ENCODE data around the gene TBX20. TPM values are rescaled to one million over a fixed set of nuclear protein-coding genes. Genes with fewer than 3 reads are reported as not detected.
A peak's percentile ranks its signal among the peaks of the same experiment; 100 is the strongest.

Gene TBX20
- total and polyA plus RNA-seq, 4 donors = 0.21 to 0.89 (median 0.59) TPM

DNA sequence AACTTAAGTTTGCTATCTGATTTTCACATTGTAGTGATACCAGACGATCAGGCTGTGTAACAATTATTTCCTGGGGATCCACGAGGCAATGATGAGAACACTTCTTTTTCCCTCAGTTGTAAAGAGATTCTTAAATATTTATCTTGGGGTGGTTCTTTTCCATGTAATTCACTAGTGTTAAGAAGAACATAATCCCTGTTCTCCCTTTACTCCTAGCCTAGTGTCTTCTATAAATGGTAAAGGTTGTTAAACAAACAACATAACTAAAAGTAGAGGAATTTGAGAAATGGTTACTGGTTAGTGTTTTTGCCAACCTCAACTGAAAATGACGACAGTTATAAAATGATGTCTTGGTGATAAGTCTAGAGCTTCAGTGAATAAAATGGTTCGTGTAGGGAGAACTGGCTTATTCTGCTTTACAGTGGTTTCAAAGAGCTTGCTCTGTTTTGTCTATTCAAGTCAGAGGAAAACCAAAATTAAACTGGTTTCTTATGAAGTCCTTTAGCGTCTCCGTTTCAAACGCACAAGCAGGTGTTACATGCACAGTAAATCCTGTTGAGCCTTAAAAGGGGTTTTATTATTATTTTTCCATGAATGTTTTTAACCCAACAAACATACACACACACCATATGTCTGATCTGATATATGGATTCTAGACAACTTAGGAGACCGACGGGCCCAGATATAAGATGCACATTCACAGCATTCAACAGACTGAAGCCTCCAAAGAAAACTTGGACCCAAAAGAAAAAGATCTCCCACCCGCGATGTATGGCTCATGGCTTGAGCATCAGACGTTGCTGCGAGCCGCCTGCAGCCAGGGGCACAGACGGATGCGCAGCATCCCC is 1.1 kb downstream of the TBX20 start:
- DNase-seq (ENCODE audit: low spot score) = no peak
- TF ChIP-seq SP1 (IDR thresholded peaks at IDR 0.05) (no peak), RAD21 (IDR thresholded peaks at IDR 0.05) (no peak), RXRA (IDR thresholded peaks at IDR 0.05) (no peak), GABPA (IDR thresholded peaks at IDR 0.05 in 1 of 2, conservative IDR thresholded peaks at IDR 0.05 in 1 of 2) (no peak), HNF4G (IDR thresholded peaks at IDR 0.05) (no peak), JUND (IDR thresholded peaks at IDR 0.05) (no peak), HNF4A (conservative IDR thresholded peaks at IDR 0.05) (no peak), FOXA2 (IDR thresholded peaks at IDR 0.05) (no peak)
- TF ChIP-seq, protein P1, sequence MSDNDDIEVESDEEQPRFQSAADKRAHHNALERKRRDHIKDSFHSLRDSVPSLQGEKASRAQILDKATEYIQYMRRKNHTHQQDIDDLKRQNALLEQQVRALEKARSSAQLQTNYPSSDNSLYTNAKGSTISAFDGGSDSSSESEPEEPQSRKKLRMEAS (IDR thresholded peaks at IDR 0.05) = no peak
- TF ChIP-seq, protein P2, sequence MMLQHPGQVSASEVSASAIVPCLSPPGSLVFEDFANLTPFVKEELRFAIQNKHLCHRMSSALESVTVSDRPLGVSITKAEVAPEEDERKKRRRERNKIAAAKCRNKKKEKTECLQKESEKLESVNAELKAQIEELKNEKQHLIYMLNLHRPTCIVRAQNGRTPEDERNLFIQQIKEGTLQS (IDR thresholded peaks at IDR 0.05) = no peak
- peak overlapping the region in 1 of 2 donors; percentile 17 for H3K27ac ChIP-seq (ENCODE audit: low read depth in 1 of 2, low read length in 2 of 2)
- H3K9ac ChIP-seq (ENCODE audit: low read depth in 1 of 2, low read length in 2 of 2) = no peak overlapping the region
- no peaks in the 10 kb centered on the region for H3K36me3 ChIP-seq (ENCODE audit: control insufficient read depth in 4 of 4, insufficient read depth in 3 of 4, low read depth in 1 of 4, low read length in 3 of 4)
- peaks cover 6 to 39% (median 22%) of the 10 kb centered on the region in 4 donors for H3K27me3 ChIP-seq (ENCODE audit: control insufficient read depth in 4 of 4, insufficient read depth in 4 of 4, low read length in 3 of 4)
- peaks cover 3 to 16% (median 15%) of the 10 kb centered on the region in 4 donors for H3K4me1 ChIP-seq (ENCODE audit: control insufficient read depth in 4 of 4, insufficient read depth in 4 of 4, low read length in 3 of 4)
- 8% methylated on average over 16 of the region's 16 CpGs for WGBS
- peak overlapping the region in 1 of 3 donors; percentile 37 for H3K4me3 ChIP-seq (ENCODE audit: low read depth in 1 of 3, low read length in 3 of 3)
- peaks cover 0 to 18% (median 2%) of the 10 kb centered on the region in 4 donors for H3K9me3 ChIP-seq (ENCODE audit: control insufficient read depth in 4 of 4, low read length in 3 of 4)

DNA sequence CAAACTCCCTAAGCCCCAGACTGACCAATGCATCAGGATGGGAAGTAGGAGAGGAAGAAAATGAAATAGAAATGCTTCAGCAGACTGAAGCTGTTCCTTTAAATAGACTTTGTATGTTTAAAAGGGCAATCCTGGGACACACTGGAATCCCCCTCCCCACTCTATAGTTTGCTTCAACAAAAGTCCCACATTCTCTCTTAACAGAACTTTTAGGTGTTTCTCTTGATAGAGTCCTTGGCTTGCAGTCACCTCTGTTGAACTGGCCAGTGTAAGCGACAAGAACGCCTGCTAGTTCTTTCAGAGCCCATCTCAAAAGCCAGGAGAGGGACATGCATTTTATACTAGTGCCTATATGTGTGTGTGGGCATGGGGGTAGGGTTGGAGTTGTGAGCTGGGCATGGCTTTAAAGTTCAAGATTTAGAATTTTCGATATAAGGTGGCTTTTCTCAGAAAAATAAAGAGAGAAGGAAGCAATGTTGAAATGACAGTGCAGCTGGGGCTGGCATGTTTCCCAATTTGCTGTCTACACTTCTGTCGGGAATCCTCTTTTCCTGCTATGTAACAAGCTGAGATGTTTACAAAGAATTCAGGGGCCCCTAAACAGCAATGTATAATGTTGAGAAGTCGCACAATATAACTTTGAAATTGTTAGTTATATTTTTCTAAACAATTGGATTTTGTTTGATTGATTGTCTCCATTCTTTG is 2.1 kb downstream of the TBX20 start:
- TF ChIP-seq, protein P3, sequence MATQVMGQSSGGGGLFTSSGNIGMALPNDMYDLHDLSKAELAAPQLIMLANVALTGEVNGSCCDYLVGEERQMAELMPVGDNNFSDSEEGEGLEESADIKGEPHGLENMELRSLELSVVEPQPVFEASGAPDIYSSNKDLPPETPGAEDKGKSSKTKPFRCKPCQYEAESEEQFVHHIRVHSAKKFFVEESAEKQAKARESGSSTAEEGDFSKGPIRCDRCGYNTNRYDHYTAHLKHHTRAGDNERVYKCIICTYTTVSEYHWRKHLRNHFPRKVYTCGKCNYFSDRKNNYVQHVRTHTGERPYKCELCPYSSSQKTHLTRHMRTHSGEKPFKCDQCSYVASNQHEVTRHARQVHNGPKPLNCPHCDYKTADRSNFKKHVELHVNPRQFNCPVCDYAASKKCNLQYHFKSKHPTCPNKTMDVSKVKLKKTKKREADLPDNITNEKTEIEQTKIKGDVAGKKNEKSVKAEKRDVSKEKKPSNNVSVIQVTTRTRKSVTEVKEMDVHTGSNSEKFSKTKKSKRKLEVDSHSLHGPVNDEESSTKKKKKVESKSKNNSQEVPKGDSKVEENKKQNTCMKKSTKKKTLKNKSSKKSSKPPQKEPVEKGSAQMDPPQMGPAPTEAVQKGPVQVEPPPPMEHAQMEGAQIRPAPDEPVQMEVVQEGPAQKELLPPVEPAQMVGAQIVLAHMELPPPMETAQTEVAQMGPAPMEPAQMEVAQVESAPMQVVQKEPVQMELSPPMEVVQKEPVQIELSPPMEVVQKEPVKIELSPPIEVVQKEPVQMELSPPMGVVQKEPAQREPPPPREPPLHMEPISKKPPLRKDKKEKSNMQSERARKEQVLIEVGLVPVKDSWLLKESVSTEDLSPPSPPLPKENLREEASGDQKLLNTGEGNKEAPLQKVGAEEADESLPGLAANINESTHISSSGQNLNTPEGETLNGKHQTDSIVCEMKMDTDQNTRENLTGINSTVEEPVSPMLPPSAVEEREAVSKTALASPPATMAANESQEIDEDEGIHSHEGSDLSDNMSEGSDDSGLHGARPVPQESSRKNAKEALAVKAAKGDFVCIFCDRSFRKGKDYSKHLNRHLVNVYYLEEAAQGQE (IDR thresholded peaks at IDR 0.05) = no peak
- TF ChIP-seq SP1 (IDR thresholded peaks at IDR 0.05) = no peak

DNA sequence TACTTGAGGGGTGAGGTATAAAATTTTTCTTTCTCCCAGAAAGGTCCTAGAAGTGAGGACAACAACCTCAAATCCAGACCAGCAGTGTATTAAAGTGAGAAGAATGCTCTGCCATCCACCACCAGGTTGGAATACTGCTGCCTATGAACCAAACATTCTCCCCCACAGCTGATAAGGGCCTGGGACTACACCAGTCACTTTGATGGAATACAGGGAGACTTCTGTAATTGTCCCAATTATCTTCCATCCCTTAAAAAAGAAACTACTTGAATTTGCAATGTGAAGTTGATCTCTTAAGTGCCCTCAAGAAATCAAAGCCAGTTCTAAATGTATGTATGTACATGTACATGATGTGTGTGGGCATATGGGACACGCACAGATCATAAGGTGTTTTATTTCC is 3.0 kb downstream of the TBX20 start:
- Histone ChIP-seq H3K4me1 (ENCODE audit: control insufficient read depth in 4 of 4, insufficient read depth in 4 of 4, low read length in 3 of 4) (peaks cover 3 to 13% (median 10%) of the 10 kb centered on the region in 4 donors), H3K9me3 (ENCODE audit: control insufficient read depth in 4 of 4, low read length in 3 of 4) (peaks cover 0 to 13% (median under 1%) of the 10 kb centered on the region in 4 donors), H3K9ac (ENCODE audit: low read depth in 1 of 2, low read length in 2 of 2) (no peak overlapping the region), H3K27me3 (ENCODE audit: control insufficient read depth in 4 of 4, insufficient read depth in 4 of 4, low read length in 3 of 4) (peaks cover 6 to 30% (median 20%) of the 10 kb centered on the region in 4 donors), H3K4me3 (ENCODE audit: low read depth in 1 of 3, low read length in 3 of 3) (no peak overlapping the region), H3K36me3 (ENCODE audit: control insufficient read depth in 4 of 4, insufficient read depth in 3 of 4, low read depth in 1 of 4, low read length in 3 of 4) (no peaks in the 10 kb centered on the region), H3K27ac (ENCODE audit: low read depth in 1 of 2, low read length in 2 of 2) (no peak overlapping the region)
- DNase-seq (ENCODE audit: low spot score) = no peak
- 49% methylated on average over 1 of the region's 1 CpG for WGBS
- TF ChIP-seq EGR1 (IDR thresholded peaks at IDR 0.05; ENCODE audit: low read depth in 2 of 2) (no peak), FOXA2 (IDR thresholded peaks at IDR 0.05) (no peak), NR2F2 (IDR thresholded peaks at IDR 0.05) (no peak), JUND (IDR thresholded peaks at IDR 0.05) (no peak), HNF4A (conservative IDR thresholded peaks at IDR 0.05) (no peak), TAF1 (conservative IDR thresholded peaks at IDR 0.05) (no peak)
- TF ChIP-seq, protein P3 (IDR thresholded peaks at IDR 0.05) = no peak
- TF ChIP-seq, protein P1 (IDR thresholded peaks at IDR 0.05) = no peak
- TF ChIP-seq, protein P4, sequence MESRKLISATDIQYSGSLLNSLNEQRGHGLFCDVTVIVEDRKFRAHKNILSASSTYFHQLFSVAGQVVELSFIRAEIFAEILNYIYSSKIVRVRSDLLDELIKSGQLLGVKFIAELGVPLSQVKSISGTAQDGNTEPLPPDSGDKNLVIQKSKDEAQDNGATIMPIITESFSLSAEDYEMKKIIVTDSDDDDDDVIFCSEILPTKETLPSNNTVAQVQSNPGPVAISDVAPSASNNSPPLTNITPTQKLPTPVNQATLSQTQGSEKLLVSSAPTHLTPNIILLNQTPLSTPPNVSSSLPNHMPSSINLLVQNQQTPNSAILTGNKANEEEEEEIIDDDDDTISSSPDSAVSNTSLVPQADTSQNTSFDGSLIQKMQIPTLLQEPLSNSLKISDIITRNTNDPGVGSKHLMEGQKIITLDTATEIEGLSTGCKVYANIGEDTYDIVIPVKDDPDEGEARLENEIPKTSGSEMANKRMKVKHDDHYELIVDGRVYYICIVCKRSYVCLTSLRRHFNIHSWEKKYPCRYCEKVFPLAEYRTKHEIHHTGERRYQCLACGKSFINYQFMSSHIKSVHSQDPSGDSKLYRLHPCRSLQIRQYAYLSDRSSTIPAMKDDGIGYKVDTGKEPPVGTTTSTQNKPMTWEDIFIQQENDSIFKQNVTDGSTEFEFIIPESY (IDR thresholded peaks at IDR 0.05) = no peak

More for the DNA sequence above, 2.1 kb downstream of the TBX20 start:
- Histone ChIP-seq H3K9me3 (ENCODE audit: control insufficient read depth in 4 of 4, low read length in 3 of 4) (peaks cover 0 to 13% (median under 1%) of the 10 kb centered on the region in 4 donors), H3K4me3 (ENCODE audit: low read depth in 1 of 3, low read length in 3 of 3) (no peak overlapping the region), H3K27ac (ENCODE audit: low read depth in 1 of 2, low read length in 2 of 2) (no peak overlapping the region), H3K4me1 (ENCODE audit: control insufficient read depth in 4 of 4, insufficient read depth in 4 of 4, low read length in 3 of 4) (peaks cover 3 to 13% (median 10%) of the 10 kb centered on the region in 4 donors), H3K9ac (ENCODE audit: low read depth in 1 of 2, low read length in 2 of 2) (no peak overlapping the region), H3K36me3 (ENCODE audit: control insufficient read depth in 4 of 4, insufficient read depth in 3 of 4, low read depth in 1 of 4, low read length in 3 of 4) (no peaks in the 10 kb centered on the region), H3K27me3 (ENCODE audit: control insufficient read depth in 4 of 4, insufficient read depth in 4 of 4, low read length in 3 of 4) (peaks cover 6 to 34% (median 22%) of the 10 kb centered on the region in 4 donors)
- 14% methylated on average over 5 of the region's 5 CpGs for WGBS
- no peak for DNase-seq (ENCODE audit: low spot score)

All from liver (tissue), 9 donors.